DOHH2 (cell line): Measurements from ENCODE around the gene NR3C2.

ENCODE experiments used
- CTCF ChIP-seq: fragments of 200-600 bp; sonication (generic); IDR thresholded peaks from one replicate; pipeline ENCODE4 v1.5.1; 2014; ENCODE audit warnings: antibody characterized with exemption, mild to moderate bottlenecking, low read depth, low read length; ENCODE audit not compliant: poor library complexity, severe bottlenecking
- EZH2phosphoT487 ChIP-seq: fragments of 200-600 bp; sonication (generic); IDR thresholded peaks from 2 replicates; pipeline ENCODE4 v1.6.1; 2017; ENCODE audit warnings: borderline replicate concordance, mild to moderate bottlenecking, antibody characterized with exemption, low read length, moderate library complexity, mixed read lengths

DNA sequence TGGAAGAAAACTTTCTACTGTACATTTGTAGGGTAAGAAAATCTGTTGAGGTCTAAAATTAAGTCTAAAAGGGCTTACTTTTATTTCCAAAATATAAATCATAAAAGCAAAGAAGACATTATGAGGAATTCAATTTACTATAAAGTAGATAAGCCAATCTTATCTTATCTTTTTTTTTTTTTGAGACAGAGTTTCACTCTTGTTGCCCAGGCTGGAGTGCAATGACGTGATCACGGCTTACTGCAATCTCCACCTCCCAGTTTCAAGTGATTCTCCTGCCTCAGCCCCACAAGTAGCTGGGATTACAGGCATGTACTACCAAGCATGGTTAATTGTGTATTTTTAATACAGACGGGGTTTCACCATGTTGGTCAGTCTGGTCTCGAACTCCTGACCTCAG lies 166.9 kb downstream of the NR3C2 start:
- no peak for TF ChIP-seq CTCF
- TF ChIP-seq EZH2phosphoT487: no peak
